ENCODE measurements around the gene FGB. TPM values are rescaled to one million over a fixed set of nuclear protein-coding genes. Genes with fewer than 3 reads are reported as not detected.

FGB gene
- total and polyA plus RNA-seq, 2 donors (not counting 3 experiments of a cell fraction or from before 2014, with no cell fraction given) = not detected

GRCh38 chr4:154614306-154614705 is 51.5 kb downstream of the FGB start:
- H2AFZ ChIP-seq (ENCODE audit: low read depth, low read length) = no peak overlapping the region

More at GRCh38 chr4:154614306-154614705, 51.5 kb downstream of the FGB start:
- H3K4me3 ChIP-seq (replicated peaks in 1 of 3; ENCODE audit: insufficient read depth in 1 of 3, low read depth in 1 of 3, low read length in 3 of 3) = no peak overlapping the region
- no TSS peak for BruUV-seq (replicated peaks)
- dilution Hi-C loops (cut with MboI; ENCODE audit: extremely low pct_ligation_motif_present, low sequenced_read_pairs) (no loop called here), intact Hi-C loops (cut with micrococcal nuclease) (no loop called here)
- TF ChIP-seq POLR2AphosphoS5 (IDR thresholded peaks at IDR 0.05; ENCODE audit: insufficient read depth, low read depth, low read length) (no peak), POLR2A (IDR thresholded peaks at IDR 0.05; ENCODE audit: low read depth, low read length) (no peak), GATA2 (IDR thresholded peaks at IDR 0.05; ENCODE audit: insufficient read depth, insufficient read length, low read depth, low read length) (no peak), EZH2 (IDR thresholded peaks at IDR 0.05; ENCODE audit: borderline replicate concordance, low read depth, low read length, severe bottlenecking) (no peak), FOS (IDR thresholded peaks at IDR 0.05; ENCODE audit: borderline replicate concordance, insufficient read depth, low read length) (no peak), MAX (IDR thresholded peaks at IDR 0.05; ENCODE audit: insufficient read depth, insufficient read length) (no peak), MYC (IDR thresholded peaks at IDR 0.05; ENCODE audit: low read depth, low read length) (no peak), JUN (IDR thresholded peaks at IDR 0.05; ENCODE audit: borderline replicate concordance, insufficient read depth, insufficient read length, low read depth) (no peak), CTCF (IDR thresholded peaks at IDR 0.05; ENCODE audit: extremely low read depth in 1 of 2, insufficient read depth in 1 of 2, low read depth in 1 of 2, low read length in 2 of 2) (no peak)
- ChIA-PET CTCF (interaction anchor here (0.9 to 3.4 kb wide), 5 partner anchors 11 to 64 kb away, joined by 3 to 13 read pairs (median 4); partner anchors contain the start of genes FGB and PLRG1), POLR2A (no interaction called here)
- no peaks in the 10 kb centered on the region for H3K9me1 ChIP-seq (replicated peaks; ENCODE audit: control insufficient read depth, extremely low read depth, insufficient read depth, low read length)
- no peak for DNase-seq (ENCODE audit: low read depth, low spot score)
- no peaks in the 10 kb centered on the region for H4K20me1 ChIP-seq (replicated peaks; ENCODE audit: control insufficient read depth, extremely low read depth, insufficient read depth, low read length)
- H3K9ac ChIP-seq (replicated peaks; ENCODE audit: extremely low read depth, insufficient read depth, low read length) = no peak overlapping the region
- H3K36me3 ChIP-seq (ENCODE audit: control insufficient read depth in 2 of 2, extremely low read depth in 1 of 2, insufficient read depth in 2 of 2, low read length in 2 of 2) = no peaks in the 10 kb centered on the region
- H3K27ac ChIP-seq (ENCODE audit: insufficient read depth, low read depth, low read length) = no peak overlapping the region
- FAIRE-seq = no peak
- H3K79me2 ChIP-seq (ENCODE audit: control insufficient read depth, insufficient read depth, low read length) = no peaks in the 10 kb centered on the region
- no peak overlapping the region for H3K4me2 ChIP-seq (ENCODE audit: insufficient read depth, low read length)
- peaks cover 0 to 7% of the 10 kb centered on the region in 2 experiments for H3K27me3 ChIP-seq (ENCODE audit: control insufficient read depth in 2 of 2, insufficient read depth in 2 of 2, low read length in 2 of 2)
- no peaks in the 10 kb centered on the region for H3K9me3 ChIP-seq (replicated peaks; ENCODE audit: control insufficient read depth, insufficient read depth, low read length)
- no peaks in the 10 kb centered on the region for H3K4me1 ChIP-seq (ENCODE audit: control insufficient read depth, extremely low read depth, insufficient read depth, low read length)

All from endothelial cell of umbilical vein (primary cell).